ENCODE results near the gene ARRDC4.

ARRDC4 gene

GRCh38 chr15:97998307-97999071 lies 38.0 kb downstream of the ARRDC4 start:
- Histone ChIP-seq H3K27me3 (replicated peaks; ENCODE audit: control insufficient read depth, insufficient read depth, low read length) (no peaks in the 10 kb centered on the region), H3K36me3 (ENCODE audit: control insufficient read depth, insufficient read depth, low read length) (no peaks in the 10 kb centered on the region), H3K4me3 (replicated peaks; ENCODE audit: low read depth, low read length) (no peak overlapping the region)
- TF ChIP-seq CTCF (IDR thresholded peaks at IDR 0.05; ENCODE audit: insufficient read depth, low read length, poor library complexity, severe bottlenecking): no peak
- DNase-seq (ENCODE audit: extremely low read depth, insufficient read length): no peak

- H3K36me3 ChIP-seq (ENCODE audit: control insufficient read depth, insufficient read depth, low read length): no peaks in the 10 kb centered on the region
- no peak overlapping the region for H3K4me3 ChIP-seq (replicated peaks; ENCODE audit: low read depth, low read length)
- H3K27me3 ChIP-seq (replicated peaks; ENCODE audit: control insufficient read depth, insufficient read depth, low read length): no peaks in the 10 kb centered on the region
- no peak for TF ChIP-seq CTCF (IDR thresholded peaks at IDR 0.05; ENCODE audit: insufficient read depth, low read length, poor library complexity, severe bottlenecking)
- DNase-seq (ENCODE audit: extremely low read depth, insufficient read length): no peak
Measured at GRCh38 chr15:98000249-98001203, 40.0 kb downstream of the ARRDC4 start.

GRCh38 chr15:98001663-98002194 lies 41.2 kb downstream of the ARRDC4 start:
- H3K27me3 ChIP-seq (replicated peaks; ENCODE audit: control insufficient read depth, insufficient read depth, low read length): no peaks in the 10 kb centered on the region
- no peaks in the 10 kb centered on the region for H3K36me3 ChIP-seq (ENCODE audit: control insufficient read depth, insufficient read depth, low read length)
- no peak for DNase-seq (ENCODE audit: extremely low read depth, insufficient read length)
- TF ChIP-seq CTCF (IDR thresholded peaks at IDR 0.05; ENCODE audit: insufficient read depth, low read length, poor library complexity, severe bottlenecking): no peak
- no peak overlapping the region for H3K4me3 ChIP-seq (replicated peaks; ENCODE audit: low read depth, low read length)

GRCh38 chr15:98002419-98002818 lies 41.9 kb downstream of the ARRDC4 start:
- Histone ChIP-seq H3K36me3 (ENCODE audit: control insufficient read depth, insufficient read depth, low read length) (no peaks in the 10 kb centered on the region), H3K4me3 (replicated peaks; ENCODE audit: low read depth, low read length) (no peak overlapping the region), H3K27me3 (replicated peaks; ENCODE audit: control insufficient read depth, insufficient read depth, low read length) (no peaks in the 10 kb centered on the region)
- TF ChIP-seq CTCF (IDR thresholded peaks at IDR 0.05; ENCODE audit: insufficient read depth, low read length, poor library complexity, severe bottlenecking): no peak
- no peak for DNase-seq (ENCODE audit: extremely low read depth, insufficient read length)

GRCh38 chr15:98002866-98003265 lies 42.4 kb downstream of the ARRDC4 start:
- no peak for TF ChIP-seq CTCF (IDR thresholded peaks at IDR 0.05; ENCODE audit: insufficient read depth, low read length, poor library complexity, severe bottlenecking)

More at GRCh38 chr15:98002866-98003265, 42.4 kb downstream of the ARRDC4 start:
- Histone ChIP-seq H3K27me3 (replicated peaks; ENCODE audit: control insufficient read depth, insufficient read depth, low read length) (no peaks in the 10 kb centered on the region), H3K36me3 (ENCODE audit: control insufficient read depth, insufficient read depth, low read length) (no peaks in the 10 kb centered on the region), H3K4me3 (replicated peaks; ENCODE audit: low read depth, low read length) (no peak overlapping the region)
- no peak for DNase-seq (ENCODE audit: extremely low read depth, insufficient read length)

Measured in GM06990 (cell line).